Type B pancreatic cell (in vitro differentiated cells): ENCODE data around the gene SELENON. TPM values are rescaled to one million over a fixed set of nuclear protein-coding genes. Genes with fewer than 3 reads are reported as not detected.

Experiments used
- DNase-seq: peaks from one replicate; pipeline ENCODE4 v3.0.0; 2021; ENCODE audit warnings: mixed read lengths; ENCODE audit not compliant: unreplicated experiment; ENCODE audit errors: extremely low spot score
- H3K27ac Mint-ChIP-seq: 2 replicates; pipeline ENCODE4 v1.8.0; 2021; ENCODE audit warnings: mild to moderate bottlenecking, mixed read lengths
- H3K27me3 Mint-ChIP-seq: 2 replicates; pipeline ENCODE4 v1.8.0; 2021; ENCODE audit warnings: mixed read lengths
- H3K36me3 Mint-ChIP-seq: 2 replicates; pipeline ENCODE4 v1.8.0; 2021; ENCODE audit warnings: mixed read lengths
- H3K4me1 Mint-ChIP-seq: one replicate; pipeline ENCODE4 v1.8.0; 2021; ENCODE audit warnings: mixed read lengths; ENCODE audit not compliant: unreplicated experiment
- H3K4me3 Mint-ChIP-seq: 2 replicates; pipeline ENCODE4 v1.8.0; 2021; ENCODE audit warnings: mild to moderate bottlenecking, mixed read lengths
- H3K9me3 Mint-ChIP-seq: 2 replicates; pipeline ENCODE4 v1.8.0; 2021; ENCODE audit warnings: mixed read lengths
- total RNA-seq: library from RNA; stranded (reverse); gene quantifications from 2 replicates; pipeline ENCODE4 v1.2.1, GENCODE V29; 2021; ENCODE audit warnings: low replicate concordance
- TF ChIP-seq, protein P1 (sequence below): fragments of 200-600 bp; sonication (generic); conservative IDR thresholded peaks from 2 replicates; pipeline ENCODE4 v1.5.0; 2021; ENCODE audit warnings: antibody characterized with exemption, mild to moderate bottlenecking

Gene SELENON
- total RNA-seq, 1 donor from 2014 or later: 68.7 TPM

DNA sequence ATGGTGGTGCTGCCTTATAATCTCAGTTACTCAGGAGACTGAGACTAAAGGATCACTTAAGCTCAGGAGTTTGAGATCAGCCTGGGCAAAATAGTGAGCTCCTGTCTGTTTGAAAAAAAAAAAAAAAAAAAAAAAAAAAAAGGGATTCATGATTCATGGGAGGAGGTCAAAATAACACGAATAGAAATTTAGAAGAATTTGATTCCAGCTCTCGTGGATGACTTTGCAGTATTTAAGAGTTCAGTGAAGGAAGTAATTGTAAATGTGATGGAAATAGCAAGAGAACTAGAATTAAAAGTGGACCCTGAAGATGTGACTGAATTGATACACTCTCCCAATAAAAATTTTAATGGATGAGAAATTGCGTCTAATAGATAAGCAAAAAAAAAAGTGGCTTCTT, 43.5 kb downstream of the SELENON start:
- Mint-ChIP-seq H3K27me3 (no peaks in the 10 kb centered on the region), H3K9me3 (no peaks in the 10 kb centered on the region), H3K27ac (no peak overlapping the region), H3K4me3 (no peak overlapping the region), H3K36me3 (no peaks in the 10 kb centered on the region), H3K4me1 (peaks cover 4% of the 10 kb centered on the region)
- TF ChIP-seq, protein P1, sequence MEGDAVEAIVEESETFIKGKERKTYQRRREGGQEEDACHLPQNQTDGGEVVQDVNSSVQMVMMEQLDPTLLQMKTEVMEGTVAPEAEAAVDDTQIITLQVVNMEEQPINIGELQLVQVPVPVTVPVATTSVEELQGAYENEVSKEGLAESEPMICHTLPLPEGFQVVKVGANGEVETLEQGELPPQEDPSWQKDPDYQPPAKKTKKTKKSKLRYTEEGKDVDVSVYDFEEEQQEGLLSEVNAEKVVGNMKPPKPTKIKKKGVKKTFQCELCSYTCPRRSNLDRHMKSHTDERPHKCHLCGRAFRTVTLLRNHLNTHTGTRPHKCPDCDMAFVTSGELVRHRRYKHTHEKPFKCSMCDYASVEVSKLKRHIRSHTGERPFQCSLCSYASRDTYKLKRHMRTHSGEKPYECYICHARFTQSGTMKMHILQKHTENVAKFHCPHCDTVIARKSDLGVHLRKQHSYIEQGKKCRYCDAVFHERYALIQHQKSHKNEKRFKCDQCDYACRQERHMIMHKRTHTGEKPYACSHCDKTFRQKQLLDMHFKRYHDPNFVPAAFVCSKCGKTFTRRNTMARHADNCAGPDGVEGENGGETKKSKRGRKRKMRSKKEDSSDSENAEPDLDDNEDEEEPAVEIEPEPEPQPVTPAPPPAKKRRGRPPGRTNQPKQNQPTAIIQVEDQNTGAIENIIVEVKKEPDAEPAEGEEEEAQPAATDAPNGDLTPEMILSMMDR: no peak
- no peak for DNase-seq

DNA sequence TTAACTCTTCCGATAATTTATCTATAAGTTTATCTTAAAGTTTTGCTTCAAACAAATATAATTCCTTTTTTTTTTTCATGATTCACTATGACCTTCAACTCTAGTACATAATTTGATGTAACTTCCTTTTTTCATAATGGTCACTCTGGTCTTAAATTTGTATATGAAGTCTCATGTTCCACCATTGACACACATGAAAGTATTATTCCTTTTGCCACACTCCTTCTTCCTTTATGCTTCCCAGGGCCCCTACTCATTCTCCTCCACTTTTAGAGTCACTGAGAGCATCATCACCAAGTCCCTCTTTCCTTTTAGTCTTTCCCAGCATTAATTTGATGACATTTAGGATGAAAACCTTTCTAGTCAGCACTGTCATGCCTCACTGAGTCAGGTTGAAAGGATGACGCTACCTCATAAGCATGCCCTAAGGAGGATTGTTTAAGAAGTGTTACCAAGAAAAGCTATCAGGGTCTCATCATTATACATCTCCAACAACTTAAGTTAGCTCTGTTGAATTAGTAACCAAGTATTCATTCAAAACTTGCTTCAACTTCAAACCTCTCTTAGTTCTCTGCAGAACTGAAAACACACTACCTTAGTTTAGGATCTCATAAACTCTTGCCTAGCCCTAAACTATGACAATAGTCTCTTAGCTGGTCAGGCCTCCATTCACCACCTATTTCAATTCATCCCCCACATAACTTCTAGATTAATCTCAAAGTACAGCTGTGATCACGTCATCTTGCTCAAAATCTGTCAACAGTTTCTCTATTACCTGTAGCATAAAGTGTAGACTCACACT, 44.7 kb downstream of the SELENON start:
- Mint-ChIP-seq H3K27me3 (no peaks in the 10 kb centered on the region), H3K4me3 (no peak overlapping the region), H3K9me3 (no peaks in the 10 kb centered on the region), H3K27ac (no peak overlapping the region), H3K36me3 (no peaks in the 10 kb centered on the region), H3K4me1 (peaks cover 4% of the 10 kb centered on the region)
- no peak for DNase-seq
- TF ChIP-seq, protein P1: no peak

DNA sequence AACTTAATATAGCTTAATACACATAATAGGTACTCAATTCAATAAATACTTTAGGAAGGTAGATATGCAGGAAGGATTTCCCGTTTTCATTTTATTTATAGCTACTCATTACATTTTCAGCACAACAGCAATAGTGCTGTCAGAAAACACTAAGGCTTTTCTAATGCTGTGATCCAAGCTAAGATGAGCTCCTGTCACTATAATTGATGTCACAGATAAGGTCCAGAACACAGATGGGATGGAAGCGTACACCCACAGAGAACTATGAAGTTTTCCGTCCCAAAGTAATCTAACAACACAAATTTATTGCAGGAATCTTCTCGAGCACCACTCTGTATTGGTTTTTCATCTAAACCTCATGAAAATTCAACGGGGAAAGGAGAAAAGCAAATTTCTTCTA, 45.7 kb downstream of the SELENON start:
- DNase-seq: no peak
- H3K4me1 Mint-ChIP-seq: peaks cover 4% of the 10 kb centered on the region
- TF ChIP-seq, protein P1: no peak
- H3K27me3 Mint-ChIP-seq: no peaks in the 10 kb centered on the region
- no peak overlapping the region for H3K27ac Mint-ChIP-seq
- no peak overlapping the region for H3K4me3 Mint-ChIP-seq
- H3K36me3 Mint-ChIP-seq: no peaks in the 10 kb centered on the region
- H3K9me3 Mint-ChIP-seq: no peaks in the 10 kb centered on the region

GRCh38 chr1:25847929-25848328, 47.9 kb downstream of the SELENON start:
- Mint-ChIP-seq H3K9me3 (no peaks in the 10 kb centered on the region), H3K27ac (no peak overlapping the region), H3K36me3 (no peaks in the 10 kb centered on the region), H3K4me1 (peaks cover 4% of the 10 kb centered on the region), H3K27me3 (no peaks in the 10 kb centered on the region), H3K4me3 (no peak overlapping the region)
- TF ChIP-seq, protein P1: no peak
- no peak for DNase-seq

GRCh38 chr1:25848531-25848930, 48.5 kb downstream of the SELENON start:
- no peaks in the 10 kb centered on the region for H3K36me3 Mint-ChIP-seq
- TF ChIP-seq, protein P1: no peak
- no peaks in the 10 kb centered on the region for H3K9me3 Mint-ChIP-seq
- H3K27me3 Mint-ChIP-seq: no peaks in the 10 kb centered on the region
- H3K4me3 Mint-ChIP-seq: no peak overlapping the region
- no peak overlapping the region for H3K27ac Mint-ChIP-seq
- peaks cover 4% of the 10 kb centered on the region for H3K4me1 Mint-ChIP-seq
- peak; percentile 11 for DNase-seq
